Activated CD8-positive, alpha-beta memory T cell treated with anti-CD3 and anti-CD28 coated beads for 4 hours (primary cell): Measurements from ENCODE around the gene SH3RF2.
"Not testable (repeated sequence)": the region's sequence is repeated elsewhere in the genome, so short reads cannot be mapped to it uniquely, and the experiment has no call there.

Source experiments
- DNase-seq, 2 donors: peaks; one replicate each; pipeline ENCODE4 v3.0.0-alpha.2; 2020; ENCODE audit warnings: low read depth in 2 of 2

Gene SH3RF2

GRCh38 chr5:145980259-145980658, 43.9 kb downstream of the SH3RF2 start:
- DNase-seq, result no peak

GRCh38 chr5:145980718-145981117, 44.3 kb downstream of the SH3RF2 start:
- DNase-seq, result no peak

GRCh38 chr5:145981589-145982571, 45.5 kb downstream of the SH3RF2 start:
- DNase-seq, result no peak

- no peak for DNase-seq
Observed at GRCh38 chr5:145982572-145983318, 46.4 kb downstream of the SH3RF2 start.

GRCh38 chr5:145983446-145983845, 47.1 kb downstream of the SH3RF2 start:
- DNase-seq, result no peak

- DNase-seq, result no peak
Observed at GRCh38 chr5:145984072-145984471, 47.7 kb downstream of the SH3RF2 start.

GRCh38 chr5:145987856-145988255, 51.5 kb downstream of the SH3RF2 start:
- no peak for DNase-seq

GRCh38 chr5:145988993-145989392, 52.6 kb downstream of the SH3RF2 start:
- no peak for DNase-seq

GRCh38 chr5:145989428-145989827, 53.0 kb downstream of the SH3RF2 start:
- DNase-seq, result no peak

GRCh38 chr5:145990170-145990569, 53.8 kb downstream of the SH3RF2 start:
- DNase-seq, result no peak

- DNase-seq, result no peak
Observed at GRCh38 chr5:145991044-145991575, 54.7 kb downstream of the SH3RF2 start.

- DNase-seq, result not testable (repeated sequence)
Observed at GRCh38 chr5:145993538-145993937, 57.2 kb downstream of the SH3RF2 start.

- no peak for DNase-seq
Observed at GRCh38 chr5:145996135-145996534, 59.8 kb downstream of the SH3RF2 start.

- DNase-seq, result no peak
Observed at GRCh38 chr5:145999208-145999607, 62.8 kb downstream of the SH3RF2 start.

- DNase-seq, result no peak
Observed at GRCh38 chr5:146000072-146000471, 63.7 kb downstream of the SH3RF2 start.

GRCh38 chr5:146001544-146002190, 65.3 kb downstream of the SH3RF2 start:
- DNase-seq, result no peak

GRCh38 chr5:146002491-146002890, 66.1 kb downstream of the SH3RF2 start:
- no peak for DNase-seq

- no peak for DNase-seq
Observed at GRCh38 chr5:146003852-146004251, 67.5 kb downstream of the SH3RF2 start.

GRCh38 chr5:146005264-146005663, 68.9 kb downstream of the SH3RF2 start:
- DNase-seq, result no peak

- DNase-seq, result no peak
Observed at GRCh38 chr5:146005723-146006122, 69.3 kb downstream of the SH3RF2 start.

- DNase-seq, result no peak
Observed at GRCh38 chr5:146006470-146007190, 70.3 kb downstream of the SH3RF2 start.
